Measurements from ENCODE around the gene CRYBA1. TPM values are rescaled to one million over a fixed set of nuclear protein-coding genes. Genes with fewer than 3 reads are reported as not detected.

Gene CRYBA1
- not detected in 2 replicates for total RNA-seq

DNA sequence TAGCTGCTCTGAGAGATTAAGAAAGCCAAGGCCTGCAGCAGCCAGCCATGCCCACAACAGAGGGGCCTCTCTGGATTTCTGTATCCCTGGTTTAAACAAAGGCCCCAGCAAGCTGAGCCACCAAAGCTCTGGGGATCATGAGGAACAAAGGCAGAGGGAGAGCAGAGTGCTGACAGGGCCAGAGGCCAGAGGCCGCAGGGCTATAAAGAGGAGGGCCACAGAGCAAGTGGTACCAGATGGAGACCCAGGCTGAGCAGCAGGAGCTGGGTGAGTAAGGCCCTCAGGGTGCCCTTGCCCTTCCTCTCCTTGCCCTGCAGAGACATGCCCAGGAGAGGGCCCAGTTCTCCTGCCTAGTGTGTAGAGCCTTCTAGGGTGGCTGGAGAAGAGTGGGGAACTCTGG is at the start of gene CRYBA1:
TSS of gene CRYBA1 (plus strand) at position 232 of the 400 bp plus-strand sequence. CDS start at position 237, 5 bp downstream.

GRCh38 chr17:29293890-29294579 is 47.4 kb downstream of the CRYBA1 start, which contains the start of gene NUFIP2:
TSS of gene NUFIP2 (minus strand) at chr17:29294148. CDS start at chr17:29294059, 89 bp downstream.

Other genes with a start within 250 kb of the CRYBA1 start
- not detected in 2 replicates for gene SEZ6, start 240.8 kb upstream of the CRYBA1 start, total RNA-seq
- 0.52 and 2.6 TPM in 2 replicates for gene PIPOX, start 203.7 kb upstream of the CRYBA1 start, total RNA-seq
- 21.7 and 23.3 TPM in 2 replicates for gene MYO18A, start 66.5 kb upstream of the CRYBA1 start, total RNA-seq
- 22.5 and 42.9 TPM in 2 replicates for gene NUFIP2, start 47.3 kb downstream of the CRYBA1 start, total RNA-seq
- gene TAOK1, start 143.5 kb downstream of the CRYBA1 start, total RNA-seq = 28.3 and 54.4 TPM in 2 replicates

All from epithelial cell of alveolus of lung (primary cell).